Mammary epithelial cell (primary cell): ENCODE measurements around the gene IMPG2.

ENCODE experiments used
- EZH2 ChIP-seq: IDR thresholded peaks from 2 replicates; pipeline ENCODE4 v1.6.1; 2012; ENCODE audit warnings: low read length, inconsistent platforms, borderline replicate concordance
- TF ChIP-seq, protein P1 (sequence below), 2 donors: IDR thresholded peaks in 1 of 2; conservative IDR thresholded peaks in 1 of 2; 2 replicates each; pipeline ENCODE4 v1.5.1; 2011 to 2012; ENCODE audit warnings: inconsistent platforms in 2 of 2, low read length in 2 of 2, mild to moderate bottlenecking in 2 of 2, control low read depth in 1 of 2, low read depth in 1 of 2; ENCODE audit not compliant: insufficient read depth in 1 of 2; ENCODE audit errors: extremely low read depth in 1 of 2

DNA sequence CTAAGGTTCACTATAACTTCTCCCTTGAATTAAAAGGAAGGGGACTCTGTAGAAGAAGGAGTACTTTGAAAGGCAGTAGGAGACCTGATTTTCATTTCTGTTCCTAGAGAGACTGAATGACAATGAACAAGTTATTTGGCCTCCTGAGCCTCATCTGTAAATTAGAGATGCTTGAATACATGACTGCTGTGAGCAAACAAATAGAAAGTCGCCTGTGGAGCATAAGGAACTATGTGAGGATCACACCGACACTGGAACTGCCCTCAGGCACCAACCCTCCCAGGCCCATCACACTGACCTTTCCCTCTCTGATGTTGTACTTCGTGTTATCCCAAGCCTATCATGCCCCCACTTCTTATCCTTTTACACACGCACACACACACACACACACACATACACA, 48.6 kb downstream of the IMPG2 start:
- TF ChIP-seq, protein P1, sequence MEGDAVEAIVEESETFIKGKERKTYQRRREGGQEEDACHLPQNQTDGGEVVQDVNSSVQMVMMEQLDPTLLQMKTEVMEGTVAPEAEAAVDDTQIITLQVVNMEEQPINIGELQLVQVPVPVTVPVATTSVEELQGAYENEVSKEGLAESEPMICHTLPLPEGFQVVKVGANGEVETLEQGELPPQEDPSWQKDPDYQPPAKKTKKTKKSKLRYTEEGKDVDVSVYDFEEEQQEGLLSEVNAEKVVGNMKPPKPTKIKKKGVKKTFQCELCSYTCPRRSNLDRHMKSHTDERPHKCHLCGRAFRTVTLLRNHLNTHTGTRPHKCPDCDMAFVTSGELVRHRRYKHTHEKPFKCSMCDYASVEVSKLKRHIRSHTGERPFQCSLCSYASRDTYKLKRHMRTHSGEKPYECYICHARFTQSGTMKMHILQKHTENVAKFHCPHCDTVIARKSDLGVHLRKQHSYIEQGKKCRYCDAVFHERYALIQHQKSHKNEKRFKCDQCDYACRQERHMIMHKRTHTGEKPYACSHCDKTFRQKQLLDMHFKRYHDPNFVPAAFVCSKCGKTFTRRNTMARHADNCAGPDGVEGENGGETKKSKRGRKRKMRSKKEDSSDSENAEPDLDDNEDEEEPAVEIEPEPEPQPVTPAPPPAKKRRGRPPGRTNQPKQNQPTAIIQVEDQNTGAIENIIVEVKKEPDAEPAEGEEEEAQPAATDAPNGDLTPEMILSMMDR (conservative IDR thresholded peaks at IDR 0.05 in 1 of 2, IDR thresholded peaks at IDR 0.05 in 1 of 2; ENCODE audit: extremely low read depth in 1 of 2, insufficient read depth in 1 of 2, low read depth in 1 of 2, low read length in 2 of 2) = no peak
- TF ChIP-seq EZH2 = no peak
